Measurements from ENCODE around the gene SEPTIN7.

DNA sequence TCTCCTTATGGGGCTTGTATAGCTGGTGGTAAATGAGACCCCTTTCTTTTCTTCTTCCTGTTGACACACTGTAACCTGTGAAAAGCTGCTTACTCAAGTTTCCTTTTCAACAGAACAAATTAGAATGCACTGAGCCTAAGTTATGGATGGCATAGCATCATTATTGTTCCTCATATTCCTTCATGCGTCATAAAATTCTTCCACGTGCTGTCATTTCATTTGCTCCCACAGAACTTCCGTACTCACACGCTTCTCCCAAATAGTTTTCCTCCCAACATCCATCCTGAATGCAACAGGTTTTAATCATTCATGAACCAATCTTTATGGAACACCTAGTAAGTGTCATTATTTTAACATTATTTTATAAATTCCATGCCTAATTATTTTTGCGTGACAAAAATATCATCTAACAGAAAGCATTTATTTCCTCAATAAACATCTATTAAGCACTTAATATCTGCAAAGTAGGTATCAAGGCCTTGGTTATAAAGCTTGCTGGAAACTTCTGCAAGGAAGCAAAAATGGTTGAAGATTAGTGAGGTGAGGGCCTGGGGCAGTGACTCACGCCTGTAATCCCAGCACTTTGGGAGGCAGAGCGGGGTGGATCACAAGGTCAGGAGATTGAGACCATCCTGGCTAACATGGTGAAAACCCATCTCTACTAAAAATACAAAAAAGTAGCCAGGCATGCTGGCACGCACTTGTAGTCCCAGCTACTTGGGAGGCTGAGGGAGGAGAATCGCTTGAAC lies 18.9 kb upstream of the SEPTIN7 start:
- TF ChIP-seq EZH2 (IDR thresholded peaks at IDR 0.05; ENCODE audit: borderline replicate concordance, low read depth, low read length, poor library complexity, severe bottlenecking), result no peak
- TF ChIP-seq, protein P1, sequence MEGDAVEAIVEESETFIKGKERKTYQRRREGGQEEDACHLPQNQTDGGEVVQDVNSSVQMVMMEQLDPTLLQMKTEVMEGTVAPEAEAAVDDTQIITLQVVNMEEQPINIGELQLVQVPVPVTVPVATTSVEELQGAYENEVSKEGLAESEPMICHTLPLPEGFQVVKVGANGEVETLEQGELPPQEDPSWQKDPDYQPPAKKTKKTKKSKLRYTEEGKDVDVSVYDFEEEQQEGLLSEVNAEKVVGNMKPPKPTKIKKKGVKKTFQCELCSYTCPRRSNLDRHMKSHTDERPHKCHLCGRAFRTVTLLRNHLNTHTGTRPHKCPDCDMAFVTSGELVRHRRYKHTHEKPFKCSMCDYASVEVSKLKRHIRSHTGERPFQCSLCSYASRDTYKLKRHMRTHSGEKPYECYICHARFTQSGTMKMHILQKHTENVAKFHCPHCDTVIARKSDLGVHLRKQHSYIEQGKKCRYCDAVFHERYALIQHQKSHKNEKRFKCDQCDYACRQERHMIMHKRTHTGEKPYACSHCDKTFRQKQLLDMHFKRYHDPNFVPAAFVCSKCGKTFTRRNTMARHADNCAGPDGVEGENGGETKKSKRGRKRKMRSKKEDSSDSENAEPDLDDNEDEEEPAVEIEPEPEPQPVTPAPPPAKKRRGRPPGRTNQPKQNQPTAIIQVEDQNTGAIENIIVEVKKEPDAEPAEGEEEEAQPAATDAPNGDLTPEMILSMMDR (conservative IDR thresholded peaks at IDR 0.05; ENCODE audit: low read depth, low read length), result no peak

Measured in A673 (cell line).